Measurements from ENCODE around the gene LRRIQ3. TPM values are rescaled to one million over a fixed set of nuclear protein-coding genes. Genes with fewer than 3 reads are reported as not detected.
"Not testable (repeated sequence)": the region's sequence is repeated elsewhere in the genome, so short reads cannot be mapped to it uniquely, and the experiment has no call there.

LRRIQ3 gene
- total RNA-seq, 1 donor = 1.7 TPM

DNA sequence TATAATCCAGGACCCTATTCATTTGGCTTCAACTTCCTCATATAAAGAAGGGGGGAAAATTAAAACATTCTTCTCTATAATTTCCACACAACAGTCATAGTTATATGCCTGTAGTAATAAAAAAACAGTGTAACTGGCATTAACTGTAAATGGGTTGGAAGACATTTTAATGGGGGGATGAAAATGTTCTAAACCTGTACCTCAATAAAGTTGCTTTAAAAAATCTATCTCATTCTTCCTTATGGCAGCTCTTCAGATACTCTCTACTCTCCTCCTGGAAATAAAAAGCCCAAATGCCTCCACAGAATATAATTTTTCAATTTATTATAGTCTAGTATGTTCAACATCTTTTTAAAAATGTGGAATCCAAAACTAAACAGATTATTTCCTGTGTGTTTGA lies 2.6 kb downstream of the LRRIQ3 start:
- H3K4me3 ChIP-seq (ENCODE audit: low read depth, low read length) = no peak overlapping the region
- no peak for DNase-seq (ENCODE audit: low read depth)
- TF ChIP-seq, protein P1, sequence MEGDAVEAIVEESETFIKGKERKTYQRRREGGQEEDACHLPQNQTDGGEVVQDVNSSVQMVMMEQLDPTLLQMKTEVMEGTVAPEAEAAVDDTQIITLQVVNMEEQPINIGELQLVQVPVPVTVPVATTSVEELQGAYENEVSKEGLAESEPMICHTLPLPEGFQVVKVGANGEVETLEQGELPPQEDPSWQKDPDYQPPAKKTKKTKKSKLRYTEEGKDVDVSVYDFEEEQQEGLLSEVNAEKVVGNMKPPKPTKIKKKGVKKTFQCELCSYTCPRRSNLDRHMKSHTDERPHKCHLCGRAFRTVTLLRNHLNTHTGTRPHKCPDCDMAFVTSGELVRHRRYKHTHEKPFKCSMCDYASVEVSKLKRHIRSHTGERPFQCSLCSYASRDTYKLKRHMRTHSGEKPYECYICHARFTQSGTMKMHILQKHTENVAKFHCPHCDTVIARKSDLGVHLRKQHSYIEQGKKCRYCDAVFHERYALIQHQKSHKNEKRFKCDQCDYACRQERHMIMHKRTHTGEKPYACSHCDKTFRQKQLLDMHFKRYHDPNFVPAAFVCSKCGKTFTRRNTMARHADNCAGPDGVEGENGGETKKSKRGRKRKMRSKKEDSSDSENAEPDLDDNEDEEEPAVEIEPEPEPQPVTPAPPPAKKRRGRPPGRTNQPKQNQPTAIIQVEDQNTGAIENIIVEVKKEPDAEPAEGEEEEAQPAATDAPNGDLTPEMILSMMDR (IDR thresholded peaks at IDR 0.05; ENCODE audit: insufficient read depth, low read depth, low read length) = no peak

GRCh38 chr1:74193908-74194307 lies 4.1 kb downstream of the LRRIQ3 start:
- TF ChIP-seq, protein P1 (IDR thresholded peaks at IDR 0.05; ENCODE audit: insufficient read depth, low read depth, low read length) = no peak
- peak; percentile 11 for DNase-seq (ENCODE audit: low read depth)

GRCh38 chr1:74180490-74180889 lies 17.5 kb downstream of the LRRIQ3 start:
- TF ChIP-seq, protein P1 (IDR thresholded peaks at IDR 0.05; ENCODE audit: insufficient read depth, low read depth, low read length) = no peak
- H3K4me3 ChIP-seq (ENCODE audit: low read depth, low read length) = no peak overlapping the region
- peak; percentile 10 for DNase-seq (ENCODE audit: low read depth)

More at GRCh38 chr1:74193908-74194307, 4.1 kb downstream of the LRRIQ3 start:
- H3K4me3 ChIP-seq (ENCODE audit: low read depth, low read length) = no peak overlapping the region

- not testable (repeated sequence) for DNase-seq (ENCODE audit: low read depth); H3K4me3 ChIP-seq (ENCODE audit: low read depth, low read length)
These were observed 23.6 kb downstream of the LRRIQ3 start for GRCh38 chr1:74174423-74174822.

GRCh38 chr1:74162333-74162732 lies 35.6 kb downstream of the LRRIQ3 start:
- TF ChIP-seq, protein P1 (IDR thresholded peaks at IDR 0.05; ENCODE audit: insufficient read depth, low read depth, low read length) = no peak
- no peak for DNase-seq (ENCODE audit: low read depth)
- no peak overlapping the region for H3K4me3 ChIP-seq (ENCODE audit: low read depth, low read length)

GRCh38 chr1:74161497-74161896 lies 36.5 kb downstream of the LRRIQ3 start:
- DNase-seq (ENCODE audit: low read depth) = peak; percentile 0
- no peak overlapping the region for H3K4me3 ChIP-seq (ENCODE audit: low read depth, low read length)
- TF ChIP-seq, protein P1 (IDR thresholded peaks at IDR 0.05; ENCODE audit: insufficient read depth, low read depth, low read length) = no peak

- TF ChIP-seq, protein P1 (IDR thresholded peaks at IDR 0.05; ENCODE audit: insufficient read depth, low read depth, low read length) = no peak
- H3K4me3 ChIP-seq (ENCODE audit: low read depth, low read length) = no peak overlapping the region
- DNase-seq (ENCODE audit: low read depth) = no peak
These were observed 37.9 kb downstream of the LRRIQ3 start for GRCh38 chr1:74160046-74160445.
